HS-5 (cell line): ENCODE measurements around the gene KCNMA1.

Source experiments
- DNase-seq: peaks from one replicate; pipeline ENCODE4 v3.0.0-alpha.2; 2012; ENCODE audit warnings: low read depth

The KCNMA1 gene

DNA sequence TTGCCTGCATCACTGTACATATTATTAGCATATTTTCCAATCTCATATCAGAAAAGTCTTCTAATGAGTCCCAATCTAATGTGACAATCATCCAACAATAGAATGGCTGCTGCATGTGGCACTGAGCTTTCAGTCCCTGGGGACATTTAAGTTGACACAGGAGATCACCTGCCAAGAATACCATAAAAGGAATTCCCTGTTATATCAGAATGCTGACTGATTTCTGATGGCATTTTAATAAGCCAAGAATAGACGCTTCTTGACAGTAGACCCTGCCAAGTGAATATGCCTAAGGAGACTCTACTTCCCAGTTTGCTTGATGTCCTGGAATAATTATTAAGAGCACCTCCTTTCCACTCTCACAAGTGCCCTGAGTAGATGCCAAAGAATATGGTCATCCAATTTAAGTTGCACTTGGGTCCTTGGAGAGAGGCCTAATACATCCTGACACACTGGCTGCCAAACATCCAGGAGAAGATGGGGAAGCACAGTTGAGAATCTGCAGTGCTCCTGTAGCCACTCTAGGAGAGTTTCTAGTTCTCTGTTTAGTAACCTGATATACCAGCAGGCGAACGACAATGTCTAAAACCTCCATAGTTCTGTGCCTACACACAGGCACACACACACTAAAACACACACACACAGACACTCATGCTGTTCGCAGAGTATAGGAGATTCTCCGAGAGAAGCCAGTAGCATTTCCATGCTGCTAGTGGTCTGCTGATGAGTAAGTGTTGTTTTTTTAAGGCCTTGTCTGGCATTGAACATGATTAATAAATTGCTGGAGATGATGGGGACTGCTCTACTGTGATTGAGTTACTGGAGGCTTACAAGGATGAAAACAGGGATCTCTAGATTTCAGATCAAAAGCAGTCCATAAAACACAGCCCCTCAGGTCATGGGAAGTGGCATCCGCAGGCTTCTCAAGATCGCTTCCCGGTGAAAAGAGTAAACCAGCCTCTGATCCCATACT, 369.6 kb downstream of the KCNMA1 start:
- no peak for DNase-seq

DNA sequence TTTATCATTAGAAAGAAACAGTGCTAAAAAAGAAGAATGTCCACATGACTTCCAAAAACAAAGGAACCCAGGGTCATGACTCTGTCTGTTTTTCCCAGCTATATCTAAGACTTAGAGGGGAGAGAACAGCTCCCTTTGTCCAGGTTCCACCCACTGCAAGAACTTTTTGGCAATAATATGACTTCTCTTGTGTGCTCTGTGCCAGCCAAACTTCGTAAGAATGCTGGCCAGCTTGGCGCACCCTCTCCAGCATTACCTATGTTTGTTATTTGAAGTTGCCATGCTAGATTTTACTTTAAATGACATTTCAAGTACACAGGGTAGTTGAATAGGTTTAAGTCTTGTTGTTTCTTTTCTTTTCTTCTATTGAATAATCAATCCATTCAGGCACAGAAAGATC, 371.4 kb downstream of the KCNMA1 start:
- no peak for DNase-seq

DNA sequence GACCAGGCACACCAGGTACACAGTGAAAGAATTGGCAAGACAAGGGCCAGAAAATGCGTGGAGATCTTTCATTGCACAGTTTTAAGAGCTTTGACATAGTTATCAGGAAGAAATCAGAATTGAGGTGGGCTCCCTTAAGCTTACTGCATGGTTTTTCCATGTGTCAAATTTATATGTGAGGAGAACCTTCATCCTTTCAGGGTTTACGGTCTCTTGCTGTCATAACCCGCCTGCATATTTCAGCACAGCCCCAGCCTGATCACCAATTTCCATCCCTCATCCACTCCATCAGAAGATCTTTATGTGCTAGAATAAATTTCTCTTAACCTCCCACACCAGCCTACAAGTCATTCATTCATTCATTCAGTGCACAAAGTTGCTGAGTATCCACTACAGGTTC, 373.1 kb downstream of the KCNMA1 start:
- DNase-seq: no peak

DNA sequence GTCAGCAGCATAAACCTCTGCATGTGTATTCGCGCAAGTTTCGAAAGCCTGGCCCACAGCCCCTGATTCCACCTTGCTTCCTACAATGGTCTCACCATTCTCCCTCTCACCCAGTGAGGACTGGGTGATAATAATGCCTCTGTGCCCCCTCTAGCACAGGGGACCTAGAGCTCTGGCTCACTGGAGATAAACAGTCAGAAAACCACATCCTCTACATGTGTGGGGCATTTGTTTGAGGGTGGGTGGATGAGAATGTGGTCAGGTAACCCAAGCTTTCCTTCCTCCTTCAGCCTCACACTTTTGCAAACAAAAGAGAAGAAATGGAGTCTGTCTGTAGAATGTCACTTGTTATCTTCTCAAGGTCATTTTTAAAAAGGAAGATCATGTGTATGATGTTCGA, 373.5 kb downstream of the KCNMA1 start:
- no peak for DNase-seq

GRCh38 chr10:77263700-77264099, 373.9 kb downstream of the KCNMA1 start:
- no peak for DNase-seq

GRCh38 chr10:77261146-77261545, 376.5 kb downstream of the KCNMA1 start:
- DNase-seq: no peak

DNA sequence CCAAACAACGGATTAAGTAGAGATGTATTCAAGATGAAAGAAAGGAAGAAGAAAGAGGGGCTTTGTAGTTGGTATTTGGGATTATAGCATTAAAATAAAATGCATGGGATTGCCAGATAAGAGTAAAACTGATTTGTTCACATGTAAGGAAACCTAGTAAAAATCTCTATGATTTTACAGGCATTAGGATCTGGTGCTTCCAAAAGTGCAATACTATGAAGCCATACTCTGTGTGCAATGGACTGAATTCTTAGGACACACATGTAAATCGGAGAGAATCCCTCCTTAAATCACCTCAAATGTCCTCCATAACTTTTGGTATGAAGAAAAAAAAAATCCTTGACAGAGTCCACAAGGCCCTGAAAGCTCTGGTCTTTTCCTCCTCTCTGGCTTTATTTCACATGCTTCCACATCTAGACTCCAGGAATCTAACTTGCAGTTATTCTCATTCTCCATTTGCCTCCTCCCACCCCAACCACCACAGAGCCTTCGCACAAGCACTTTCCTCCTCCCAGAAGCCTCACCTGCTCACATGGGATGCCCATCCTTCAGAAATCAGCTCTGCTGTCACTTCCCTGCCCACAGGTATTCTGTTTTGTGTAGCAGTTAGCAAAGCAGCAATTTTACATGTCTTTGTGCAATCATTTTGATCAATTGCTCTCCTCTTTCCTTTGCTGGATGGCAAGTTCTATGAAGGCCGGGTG, 378.3 kb downstream of the KCNMA1 start:
- DNase-seq: no peak

GRCh38 chr10:77256346-77256745, 381.3 kb downstream of the KCNMA1 start:
- DNase-seq: no peak

- no peak for DNase-seq
These were observed 384.0 kb downstream of the KCNMA1 start for GRCh38 chr10:77253556-77254064.

DNA sequence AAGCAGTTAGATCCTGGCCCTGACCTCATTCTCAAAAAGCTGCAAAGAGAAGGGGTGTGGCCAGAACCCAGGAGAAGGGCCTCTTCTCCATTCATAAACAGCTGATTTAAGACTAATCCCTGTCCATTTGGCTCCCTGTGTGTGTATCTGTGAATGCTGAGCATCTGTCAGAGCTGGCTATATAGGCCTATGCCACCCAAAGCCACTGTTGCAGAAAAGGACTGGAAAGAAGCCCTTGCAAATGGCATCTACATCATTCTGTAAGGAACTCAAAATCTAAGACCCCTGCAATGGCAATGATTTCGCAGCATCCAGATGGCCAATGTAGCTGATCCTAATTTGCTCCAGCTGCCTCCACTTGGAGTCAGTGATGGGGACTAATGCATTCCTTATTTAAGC, 384.5 kb downstream of the KCNMA1 start:
- no peak for DNase-seq

DNA sequence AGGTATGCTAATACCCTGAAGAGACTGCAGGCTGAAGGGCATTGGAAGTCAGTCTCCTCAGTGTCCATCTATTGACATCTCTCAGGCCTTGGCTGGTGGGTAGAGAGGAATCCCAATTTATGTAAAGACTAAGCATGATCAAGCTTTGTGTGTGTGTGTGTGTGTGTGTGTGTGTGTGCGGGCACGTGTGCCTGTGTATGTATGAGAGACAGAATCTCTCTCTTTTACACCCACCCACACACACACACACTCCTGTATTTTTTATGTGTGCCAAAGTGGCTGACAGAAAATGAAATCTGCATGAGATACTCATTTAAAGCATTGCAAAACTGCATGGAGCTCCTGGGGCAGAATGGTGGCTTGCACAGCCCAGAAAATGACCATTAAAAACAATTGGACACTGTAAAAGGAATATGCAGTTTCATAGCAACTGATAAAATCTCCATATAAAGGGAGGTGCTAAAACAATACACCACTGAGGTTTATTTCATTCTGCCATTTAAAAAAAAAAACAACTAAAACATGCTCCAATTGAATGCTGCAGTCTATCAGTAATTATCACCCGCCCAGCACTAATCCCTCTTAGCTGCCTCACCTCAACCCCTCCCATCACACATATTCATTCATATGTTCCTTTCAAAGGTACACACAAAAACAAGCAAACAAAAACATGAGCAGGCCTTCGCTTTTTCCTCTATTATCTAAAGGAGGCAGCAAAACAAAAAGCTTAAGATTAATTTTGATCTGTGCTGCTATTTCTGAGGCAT, 385.0 kb downstream of the KCNMA1 start:
- DNase-seq: no peak

DNA sequence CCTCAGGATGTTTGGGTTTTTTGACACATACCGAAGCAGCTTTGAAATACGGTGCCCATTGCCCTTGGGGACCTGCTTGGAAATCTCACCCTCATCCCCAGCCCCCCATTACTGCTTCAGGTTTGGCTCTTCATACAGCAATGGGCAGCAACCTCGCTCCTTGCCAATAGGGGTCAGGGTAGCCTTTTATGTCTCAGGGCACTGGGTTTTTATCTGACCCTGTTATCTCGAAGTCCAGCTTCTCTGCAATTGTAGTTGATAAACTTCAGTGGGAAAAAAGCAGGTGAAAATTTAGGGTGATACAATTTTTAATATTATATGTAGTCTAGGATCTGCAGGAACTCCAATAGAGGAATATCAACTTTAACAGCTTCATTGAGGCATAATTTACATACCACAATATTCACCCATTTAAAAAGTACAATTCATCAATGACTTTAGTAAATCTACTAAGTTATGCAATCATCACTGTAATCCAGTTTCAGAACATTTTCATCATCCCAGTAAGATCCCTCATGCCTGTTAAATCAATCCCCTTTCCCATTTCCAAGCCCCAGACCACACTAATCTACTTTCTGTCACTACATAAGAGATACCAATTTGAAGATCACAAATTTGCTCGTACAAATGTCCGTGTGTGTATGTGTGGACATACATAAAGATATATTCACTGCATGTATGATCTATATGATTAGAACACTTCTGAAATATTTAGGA, 386.2 kb downstream of the KCNMA1 start:
- DNase-seq: no peak

DNA sequence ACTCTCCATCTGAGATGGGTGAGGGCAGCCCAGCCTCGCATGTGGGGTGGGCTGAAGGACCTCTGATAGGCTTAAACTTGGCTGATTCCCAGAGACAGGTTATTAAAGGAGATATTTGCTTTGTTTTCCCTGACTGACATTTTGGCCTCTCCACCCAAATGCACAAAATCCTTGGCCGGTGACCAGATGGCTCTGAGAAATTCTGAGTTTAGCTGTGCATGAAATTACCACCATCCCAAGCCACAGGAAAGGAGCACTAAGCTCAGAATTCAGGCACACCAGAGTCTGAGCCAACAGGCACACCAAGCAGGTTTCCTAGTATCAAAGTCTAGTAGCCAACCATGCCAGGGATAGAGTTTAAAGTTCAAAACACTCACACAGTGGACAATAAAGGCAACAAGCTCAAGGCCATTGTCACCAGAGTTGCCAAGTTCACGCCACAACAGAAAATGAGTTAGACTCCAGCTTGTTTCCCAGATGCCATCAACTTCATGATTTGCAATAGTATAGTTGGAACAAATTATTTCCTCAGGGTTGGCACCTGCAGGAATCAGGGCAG, 387.6 kb downstream of the KCNMA1 start:
- no peak for DNase-seq

- no peak for DNase-seq
These were observed 389.4 kb downstream of the KCNMA1 start for GRCh38 chr10:77248104-77248790.

GRCh38 chr10:77247031-77247990, 390.3 kb downstream of the KCNMA1 start:
- DNase-seq: no peak

GRCh38 chr10:77245953-77246352, 391.7 kb downstream of the KCNMA1 start:
- DNase-seq: no peak

GRCh38 chr10:77244746-77245145, 392.9 kb downstream of the KCNMA1 start:
- no peak for DNase-seq

- DNase-seq: no peak
These were observed 393.3 kb downstream of the KCNMA1 start for GRCh38 chr10:77244286-77244685.

DNA sequence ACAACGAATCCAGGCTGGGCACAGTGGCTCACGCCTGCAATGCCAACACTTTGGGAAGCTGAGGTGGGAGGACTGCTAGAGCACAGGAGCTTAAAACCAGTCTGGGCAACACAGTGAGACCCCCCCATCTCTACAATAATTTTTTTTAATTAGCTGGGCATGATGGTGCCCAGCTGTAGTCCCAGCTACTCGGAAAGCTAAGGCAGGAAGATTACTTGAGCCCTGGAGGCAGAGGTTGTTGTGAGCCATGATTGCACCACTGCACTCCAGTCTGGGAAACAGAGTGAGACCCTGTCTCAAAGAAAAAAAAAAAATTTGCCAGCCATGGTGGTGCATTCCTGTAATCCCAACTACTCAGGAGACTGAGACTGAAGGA, 396.3 kb downstream of the KCNMA1 start:
- no peak for DNase-seq
